HFFc6 (cell line): Measurements from ENCODE around the gene HOXC5. TPM values are rescaled to one million over a fixed set of nuclear protein-coding genes. Genes with fewer than 3 reads are reported as not detected.

Experiments used
- DNase-seq: peaks from one replicate; pipeline ENCODE4 v3.0.0-alpha.2; 2018
- H3K27ac Mint-ChIP-seq: 2 replicates; pipeline ENCODE4 v1.8.0; 2020; ENCODE audit warnings: mild to moderate bottlenecking, mixed read lengths
- H3K27me3 Mint-ChIP-seq: 2 replicates; pipeline ENCODE4 v1.8.0; 2021; ENCODE audit warnings: mild to moderate bottlenecking, moderate library complexity, mixed read lengths; ENCODE audit not compliant: insufficient read depth
- H3K36me3 Mint-ChIP-seq: 2 replicates; pipeline ENCODE4 v1.8.0; 2021; ENCODE audit warnings: low read depth, mixed read lengths
- H3K4me1 Mint-ChIP-seq: 2 replicates; pipeline ENCODE4 v1.8.0; 2020; ENCODE audit warnings: low read depth, mixed read lengths
- H3K4me3 Mint-ChIP-seq: 2 replicates; pipeline ENCODE4 v1.8.0; 2020; ENCODE audit warnings: mild to moderate bottlenecking, moderate library complexity, mixed read lengths
- H3K9me3 Mint-ChIP-seq: 2 replicates; pipeline ENCODE4 v1.8.0; 2020; ENCODE audit warnings: mild to moderate bottlenecking, mixed read lengths
- CTCF ChIP-seq: fragments of 200-600 bp; sonication (generic); IDR thresholded peaks from 2 replicates; pipeline ENCODE4 v1.5.0; 2021; ENCODE audit warnings: antibody characterized with exemption, mild to moderate bottlenecking
- total RNA-seq, 6 experiments: library from RNA; stranded (reverse); fragmentation: NEBNext Ultra II Directional; extraction: Animal tissue kit (Norgen Biotek cat#: 25700); gene quantifications; 2 replicates in 1 of 6; 3 replicates in 5 of 6; pipeline ENCODE4 v1.2.3, GENCODE V29; 2021

Gene HOXC5
- total RNA-seq, 6 experiments from 2014 or later = 0.13 TPM; not detected in 5

GRCh38 chr12:54028314-54029201, 4.3 kb upstream of the HOXC5 start, which contains the start of gene HOXC6:
Gene HOXC6, plus strand, starts transcription at chr12:54028440. Its CDS starts 82 bp downstream, at chr12:54028522.
- no peak for DNase-seq
- H3K4me1 Mint-ChIP-seq = peaks cover 16% of the 10 kb centered on the region; the same call in 1 of the 2 replicates
- peaks cover 5% of the 10 kb centered on the region; the same call in 1 of the 2 replicates for H3K9me3 Mint-ChIP-seq
- TF ChIP-seq CTCF = no peak
- H3K4me3 Mint-ChIP-seq = no peak within 1 kb of the TSS
- H3K27me3 Mint-ChIP-seq = peaks cover 72% of the 10 kb centered on the region
- H3K36me3 Mint-ChIP-seq = no peaks in the 10 kb centered on the region
- no peak within 1 kb of the TSS for H3K27ac Mint-ChIP-seq

GRCh38 chr12:54029529-54030441, 3.1 kb upstream of the HOXC5 start:
- no peak for DNase-seq
- Mint-ChIP-seq H3K27me3 (peaks cover 69% of the 10 kb centered on the region), H3K27ac (no peak overlapping the region), H3K36me3 (no peaks in the 10 kb centered on the region), H3K4me3 (no peak overlapping the region), H3K9me3 (peaks cover 5% of the 10 kb centered on the region; the same call in 1 of the 2 replicates), H3K4me1 (peaks cover 16% of the 10 kb centered on the region; the same call in 1 of the 2 replicates)
- TF ChIP-seq CTCF = no peak

GRCh38 chr12:54030442-54030801, 2.4 kb upstream of the HOXC5 start:
- Mint-ChIP-seq H3K9me3 (peaks cover 5% of the 10 kb centered on the region; the same call in 1 of the 2 replicates), H3K27me3 (peaks cover 69% of the 10 kb centered on the region), H3K27ac (no peak overlapping the region), H3K4me1 (peaks cover 16% of the 10 kb centered on the region; the same call in 1 of the 2 replicates), H3K36me3 (no peaks in the 10 kb centered on the region), H3K4me3 (no peak overlapping the region)
- no peak for TF ChIP-seq CTCF
- DNase-seq = no peak

- H3K27me3 Mint-ChIP-seq = peaks cover 69% of the 10 kb centered on the region
- no peaks in the 10 kb centered on the region for H3K36me3 Mint-ChIP-seq
- no peak for TF ChIP-seq CTCF
- H3K4me3 Mint-ChIP-seq = no peak overlapping the region
- no peak overlapping the region for H3K27ac Mint-ChIP-seq
- H3K4me1 Mint-ChIP-seq = peaks cover 12% of the 10 kb centered on the region; the same call in 1 of the 2 replicates
- peak; percentile 6 for DNase-seq
- H3K9me3 Mint-ChIP-seq = peaks cover 5% of the 10 kb centered on the region; the same call in 1 of the 2 replicates
Measured at GRCh38 chr12:54030889-54031471, 1.9 kb upstream of the HOXC5 start.

- DNase-seq = no peak
Measured at GRCh38 chr12:54031480-54031879, 1.4 kb upstream of the HOXC5 start.

More at GRCh38 chr12:54031480-54031879, 1.4 kb upstream of the HOXC5 start:
- Mint-ChIP-seq H3K27me3 (peaks cover 69% of the 10 kb centered on the region), H3K27ac (no peak overlapping the region), H3K4me3 (no peak overlapping the region), H3K4me1 (peaks cover 9% of the 10 kb centered on the region; the same call in 1 of the 2 replicates), H3K36me3 (no peaks in the 10 kb centered on the region), H3K9me3 (peaks cover 5% of the 10 kb centered on the region; the same call in 1 of the 2 replicates)
- no peak for TF ChIP-seq CTCF
